CD14-positive monocyte (primary cell): ENCODE results near the gene CDX2. TPM values are rescaled to one million over a fixed set of nuclear protein-coding genes. Genes with fewer than 3 reads are reported as not detected.
A peak's percentile ranks its signal among the peaks of the same experiment; 100 is the strongest.

Experiments
- DNase-seq, 3 donors: peaks; one replicate each; pipeline ENCODE4 v3.0.0-alpha.2; 2011 to 2022
- H2AFZ ChIP-seq: 2 replicates; pipeline ENCODE4 v1.6.0; 2012; ENCODE audit warnings: mild to moderate bottlenecking, low read depth, low read length, inconsistent platforms; ENCODE audit not compliant: insufficient read depth, poor library complexity, severe bottlenecking
- H3K27ac ChIP-seq, 2 donors: 1 replicate in 1 of 2; 2 replicates in 1 of 2; pipeline ENCODE4 v1.5.1; 2012 to 2013; ENCODE audit warnings: low read length in 2 of 2, control low read depth in 1 of 2, inconsistent platforms in 1 of 2, low read depth in 1 of 2, mild to moderate bottlenecking in 1 of 2
- H3K27me3 ChIP-seq, 2 donors: one replicate each; pipeline versions ENCODE4 v1.6.0 to v1.6.1; 2011 to 2013; ENCODE audit warnings: low read length in 2 of 2; ENCODE audit not compliant: control insufficient read depth in 2 of 2, insufficient read depth in 2 of 2
- H3K36me3 ChIP-seq, 2 donors: replicated peaks in 1 of 2; 1 replicate in 1 of 2; 2 replicates in 1 of 2; pipeline versions ENCODE4 v1.5.1 to v1.6.1; 2012 to 2013; ENCODE audit warnings: low read length in 2 of 2, control low read depth in 1 of 2, inconsistent platforms in 1 of 2, mild to moderate bottlenecking in 1 of 2; ENCODE audit not compliant: insufficient read depth in 2 of 2, control insufficient read depth in 1 of 2
- H3K4me1 ChIP-seq, 2 donors: 1 replicate in 1 of 2; 2 replicates in 1 of 2; pipeline versions ENCODE4 v1.5.1 to v1.6.1; 2012 to 2013; ENCODE audit warnings: low read length in 2 of 2, control low read depth in 1 of 2, inconsistent platforms in 1 of 2, mild to moderate bottlenecking in 1 of 2, moderate library complexity in 1 of 2; ENCODE audit not compliant: insufficient read depth in 2 of 2, control insufficient read depth in 1 of 2
- H3K4me2 ChIP-seq: replicated peaks from 2 replicates; pipeline ENCODE3; 2012; ENCODE audit warnings: low read length, moderate library complexity, mild to moderate bottlenecking; ENCODE audit not compliant: poor library complexity, severe bottlenecking; ENCODE audit errors: extremely low read depth
- H3K4me3 ChIP-seq, 3 experiments: fragments of 200-600 bp in 1 of 3; sonication (generic) in 1 of 3; replicated peaks in 1 of 3; 1 replicate in 2 of 3; 2 replicates in 1 of 3; pipeline ENCODE4 v1.5.1; 2011 to 2013; ENCODE audit warnings: low read length in 3 of 3, mild to moderate bottlenecking in 3 of 3, control low read depth in 2 of 3, low read depth in 2 of 3, inconsistent platforms in 1 of 3, moderate library complexity in 1 of 3
- H3K79me2 ChIP-seq: 2 replicates; pipeline ENCODE4 v1.6.0; 2012; ENCODE audit warnings: mild to moderate bottlenecking, control low read depth, inconsistent platforms, low read length, moderate library complexity; ENCODE audit not compliant: insufficient read depth
- H3K9ac ChIP-seq: 2 replicates; pipeline ENCODE4 v1.6.0; 2017; ENCODE audit warnings: low read length, mild to moderate bottlenecking; ENCODE audit not compliant: insufficient read depth, poor library complexity, severe bottlenecking
- H3K9me3 ChIP-seq, 2 donors: replicated peaks in 1 of 2; 1 replicate in 1 of 2; 2 replicates in 1 of 2; pipeline versions ENCODE4 v1.5.1 to v1.6.1; 2012 to 2013; ENCODE audit warnings: low read length in 2 of 2, control low read depth in 1 of 2; ENCODE audit not compliant: control insufficient read depth in 1 of 2, insufficient read depth in 1 of 2
- H4K20me1 ChIP-seq: 2 replicates; pipeline ENCODE4 v1.6.0; 2012; ENCODE audit warnings: mild to moderate bottlenecking, low read length, control low read depth, moderate library complexity; ENCODE audit not compliant: insufficient read depth
- H3K27ac Mint-ChIP-seq, 7 donors: one replicate each; pipeline ENCODE4 v1.8.0; 2020; ENCODE audit warnings: mild to moderate bottlenecking in 7 of 7, mixed read lengths in 7 of 7, moderate library complexity in 6 of 7, inconsistent platforms in 2 of 7
- H3K27me3 Mint-ChIP-seq, 3 donors: one replicate each; pipeline ENCODE4 v1.8.0; 2021 to 2022; ENCODE audit warnings: low read depth in 3 of 3, mild to moderate bottlenecking in 3 of 3, mixed read lengths in 3 of 3, moderate library complexity in 3 of 3, inconsistent platforms in 1 of 3
- H3K36me3 Mint-ChIP-seq, 2 donors: one replicate each; pipeline ENCODE4 v1.8.0; 2020; ENCODE audit warnings: mixed read lengths in 2 of 2, inconsistent platforms in 1 of 2, mild to moderate bottlenecking in 1 of 2
- H3K4me1 Mint-ChIP-seq: one replicate; pipeline ENCODE4 v1.8.0; 2020; ENCODE audit warnings: mild to moderate bottlenecking, mixed read lengths
- H3K4me3 Mint-ChIP-seq, 2 donors: one replicate each; pipeline ENCODE4 v1.8.0; 2020; ENCODE audit warnings: mild to moderate bottlenecking in 2 of 2, mixed read lengths in 2 of 2, moderate library complexity in 1 of 2
- H3K9me3 Mint-ChIP-seq, 7 donors: one replicate each; pipeline ENCODE4 v1.8.0; 2020 to 2022; ENCODE audit warnings: mixed read lengths in 7 of 7, mild to moderate bottlenecking in 6 of 7, moderate library complexity in 6 of 7, inconsistent platforms in 2 of 7
- WGBS: methylation state at CpG from one replicate; pipeline ENCODE4 v1.1.5; 2013; ENCODE audit warnings: missing lambda C conversion rate; ENCODE audit not compliant: insufficient coverage; 5-methylcytosine and 5-hydroxymethylcytosine counted together
- intact Hi-C, 2 donors: fragments of 100-400 bp; cut with micrococcal nuclease; formaldehyde crosslinking; loops; one replicate each; pipeline versions ENCODE4 v1.15.0 to v1.15.1; 2023
- polyA plus RNA-seq, 3 donors: library from polyadenylated mRNA; depleted of rRNA in 1 of 3; unstranded in 2 of 3; stranded (reverse) in 1 of 3; fragments of 300-500 nt in 2 of 3; fragments of >200 nt in 1 of 3; fragmentation: Illumina TruSeq in 2 of 3; gene quantifications; 1 replicate in 2 of 3; 2 replicates in 1 of 3; pipeline ENCODE4 v1.2.3, GENCODE V29; 2012 to 2021
- TF ChIP-seq, protein P1 (sequence below): fragments of 200-600 bp; IDR thresholded peaks from one replicate; pipeline ENCODE4 v1.8.0; 2022; ENCODE audit warnings: antibody characterized with exemption, mild to moderate bottlenecking

The CDX2 gene
- polyA plus RNA-seq, 3 donors: not detected

DNA sequence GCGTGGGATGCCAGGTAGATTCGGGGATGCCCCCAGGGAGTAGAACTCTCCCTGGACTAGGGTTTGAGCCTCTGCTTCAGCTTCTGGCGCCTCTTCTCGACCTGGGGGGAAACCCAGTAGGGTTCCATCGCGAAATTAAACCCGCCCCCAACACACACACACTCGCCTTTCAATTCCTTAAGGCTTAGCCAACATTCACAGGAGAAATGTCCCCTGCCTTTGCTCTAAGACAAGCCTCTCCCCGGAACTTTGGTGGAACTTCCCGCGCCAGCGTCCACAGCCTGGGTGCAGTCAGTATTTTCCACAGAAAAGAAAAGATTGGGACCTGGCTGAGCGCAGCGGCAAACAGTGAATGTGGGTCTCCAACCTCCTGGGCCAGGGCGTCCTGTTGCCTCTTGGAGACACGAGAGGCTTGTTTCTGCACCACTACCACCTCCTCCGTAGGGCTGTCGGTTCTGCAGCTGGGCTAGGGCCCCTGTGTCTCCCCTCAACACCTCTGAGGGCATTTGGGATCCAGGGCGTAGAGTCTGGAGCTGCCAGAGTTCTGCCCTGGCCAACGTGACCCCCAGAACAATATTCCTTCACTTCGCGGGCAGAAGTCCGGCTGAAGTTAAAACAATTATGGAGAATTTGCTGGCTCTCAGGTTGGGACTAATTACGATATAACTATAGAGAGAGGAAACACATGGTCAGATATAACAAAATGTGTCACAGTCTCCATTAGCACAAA lies 46.1 kb downstream of the CDX2 start:
- Mint-ChIP-seq H3K36me3 (peaks cover 4 to 11% of the 10 kb centered on the region in 2 donors), H3K4me3 (peak overlapping the region in 1 of 2 donors; percentile 88), H3K4me1 (peaks cover 24% of the 10 kb centered on the region), H3K27ac (no peak overlapping the region), H3K9me3 (peaks cover 0 to 33% (median 18%) of the 10 kb centered on the region in 7 donors), H3K27me3 (peaks cover 95 to 99% (median 96%) of the 10 kb centered on the region in 3 donors)
- Histone ChIP-seq H3K27me3 (peaks cover 90 to 98% of the 10 kb centered on the region in 2 donors), H2AFZ (no peak overlapping the region), H3K9me3 (peaks cover 0 to 67% of the 10 kb centered on the region in 2 donors), H3K27ac (no peak overlapping the region), H3K4me2 (no peak overlapping the region), H3K36me3 (no peaks in the 10 kb centered on the region), H4K20me1 (no peaks in the 10 kb centered on the region), H3K79me2 (no peaks in the 10 kb centered on the region), H3K9ac (no peak overlapping the region), H3K4me1 (peaks cover 22 to 27% of the 10 kb centered on the region in 2 donors), H3K4me3 (no peak overlapping the region)
- DNase-seq: no peak
- WGBS: 6% methylated on average over 18 of the region's 24 CpGs
- TF ChIP-seq, protein P1, sequence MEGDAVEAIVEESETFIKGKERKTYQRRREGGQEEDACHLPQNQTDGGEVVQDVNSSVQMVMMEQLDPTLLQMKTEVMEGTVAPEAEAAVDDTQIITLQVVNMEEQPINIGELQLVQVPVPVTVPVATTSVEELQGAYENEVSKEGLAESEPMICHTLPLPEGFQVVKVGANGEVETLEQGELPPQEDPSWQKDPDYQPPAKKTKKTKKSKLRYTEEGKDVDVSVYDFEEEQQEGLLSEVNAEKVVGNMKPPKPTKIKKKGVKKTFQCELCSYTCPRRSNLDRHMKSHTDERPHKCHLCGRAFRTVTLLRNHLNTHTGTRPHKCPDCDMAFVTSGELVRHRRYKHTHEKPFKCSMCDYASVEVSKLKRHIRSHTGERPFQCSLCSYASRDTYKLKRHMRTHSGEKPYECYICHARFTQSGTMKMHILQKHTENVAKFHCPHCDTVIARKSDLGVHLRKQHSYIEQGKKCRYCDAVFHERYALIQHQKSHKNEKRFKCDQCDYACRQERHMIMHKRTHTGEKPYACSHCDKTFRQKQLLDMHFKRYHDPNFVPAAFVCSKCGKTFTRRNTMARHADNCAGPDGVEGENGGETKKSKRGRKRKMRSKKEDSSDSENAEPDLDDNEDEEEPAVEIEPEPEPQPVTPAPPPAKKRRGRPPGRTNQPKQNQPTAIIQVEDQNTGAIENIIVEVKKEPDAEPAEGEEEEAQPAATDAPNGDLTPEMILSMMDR: no peak
- intact Hi-C loops: no loop called here

DNA sequence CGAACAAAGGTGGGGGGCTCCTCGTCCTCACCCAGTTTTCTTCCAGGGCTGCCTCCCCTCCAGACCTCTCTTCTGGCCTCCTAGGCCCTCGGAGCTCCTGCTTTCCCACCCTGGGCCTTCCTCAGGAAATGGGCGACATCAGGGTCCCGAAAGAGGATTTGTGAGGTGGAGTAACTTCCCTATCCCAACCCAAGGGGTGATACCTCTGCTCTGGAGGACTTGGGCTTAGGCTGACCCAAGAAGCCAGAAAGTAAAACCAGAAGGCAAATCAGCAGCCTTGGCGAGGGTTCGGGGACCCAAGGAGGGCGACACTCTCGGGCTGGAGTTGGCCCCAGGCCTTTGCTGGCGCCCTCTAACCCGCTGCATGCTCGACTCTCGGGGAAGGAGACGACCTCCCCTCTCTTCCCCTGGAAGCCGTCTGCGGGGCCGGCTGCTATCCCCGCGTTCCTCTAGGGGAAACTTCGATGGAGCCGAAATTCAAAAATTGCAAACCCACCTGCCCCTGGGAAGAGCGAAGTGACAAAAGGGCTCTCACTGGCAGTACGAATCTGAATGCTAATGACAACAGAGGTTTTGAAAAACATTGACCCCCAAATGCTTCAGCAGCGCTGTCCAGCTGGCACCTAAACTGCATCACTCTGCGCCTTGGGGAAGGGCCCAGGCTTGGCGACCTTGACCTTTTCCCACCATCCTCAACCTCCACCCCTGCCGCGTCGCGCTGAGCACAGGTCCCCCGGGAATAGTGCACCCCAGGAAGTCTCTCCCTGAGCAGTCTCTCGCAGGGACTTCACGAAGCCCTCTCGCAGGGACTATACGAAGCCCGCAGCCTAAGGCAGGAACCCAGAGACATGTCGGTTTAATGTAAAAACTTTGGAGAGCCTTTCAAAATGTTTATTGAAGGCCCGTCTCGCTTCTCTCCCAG lies 46.9 kb downstream of the CDX2 start:
- DNase-seq: no peak
- H3K9me3 Mint-ChIP-seq: peaks cover 0 to 28% (median 15%) of the 10 kb centered on the region in 7 donors
- intact Hi-C loops: no loop called here

More for the DNA sequence above, 46.9 kb downstream of the CDX2 start:
- Histone ChIP-seq H4K20me1 (no peaks in the 10 kb centered on the region), H3K4me2 (no peak overlapping the region), H3K79me2 (no peaks in the 10 kb centered on the region), H3K27ac (no peak overlapping the region), H3K4me3 (no peak overlapping the region), H3K27me3 (peaks cover 90 to 98% of the 10 kb centered on the region in 2 donors), H3K4me1 (peaks cover 22 to 27% of the 10 kb centered on the region in 2 donors), H3K9ac (no peak overlapping the region), H3K36me3 (no peaks in the 10 kb centered on the region), H3K9me3 (peaks cover 0 to 64% of the 10 kb centered on the region in 2 donors), H2AFZ (peak overlapping the region; percentile 21)
- H3K4me3 Mint-ChIP-seq: peak overlapping the region in 1 of 2 donors; percentile 88
- 7% methylated on average over 33 of the region's 39 CpGs for WGBS
- no peak overlapping the region for H3K27ac Mint-ChIP-seq
- H3K27me3 Mint-ChIP-seq: peaks cover 94 to 99% (median 95%) of the 10 kb centered on the region in 3 donors
- H3K36me3 Mint-ChIP-seq: peaks cover 4 to 10% of the 10 kb centered on the region in 2 donors
- peaks cover 29% of the 10 kb centered on the region for H3K4me1 Mint-ChIP-seq
- TF ChIP-seq, protein P1: no peak
